ENCODE data around the gene RAB6A.

Gene RAB6A

GRCh38 chr11:73663604-73664495, 97.0 kb downstream of the RAB6A start:
- ChIA-PET CTCF (interaction anchor here (0.8 to 8.1 kb wide), 14 partner anchors 8 to 313 kb away, joined by 3 to 248 read pairs (median 29); partner anchors contain the start of gene PLEKHB1), POLR2A (no interaction called here)
- no peak for DNase-seq (ENCODE audit: low read depth, low spot score)
- no peak overlapping the region for H3K4me3 ChIP-seq (ENCODE audit: low read depth, low read length)
- TF ChIP-seq CTCF (IDR thresholded peaks at IDR 0.05; ENCODE audit: insufficient read depth, low read length, missing control alignments): no peak

GRCh38 chr11:73662445-73663157, 98.3 kb downstream of the RAB6A start:
- no peak overlapping the region for H3K4me3 ChIP-seq (ENCODE audit: low read depth, low read length)
- ChIA-PET CTCF (interaction anchor here (0.8 to 8.1 kb wide), 40 partner anchors 9 to 372 kb away, joined by 3 to 248 read pairs (median 12); partner anchors contain the start of genes ARHGEF17, PLEKHB1 and RELT), POLR2A (interaction anchor here (1.3 kb wide), 1 partner anchor 310 kb away, joined by 4 read pairs; no protein-coding TSS in a partner anchor)
- no peak for DNase-seq (ENCODE audit: low read depth, low spot score)
- TF ChIP-seq CTCF (IDR thresholded peaks at IDR 0.05; ENCODE audit: insufficient read depth, low read length, missing control alignments): no peak

- peak; percentile 98 for TF ChIP-seq CTCF (IDR thresholded peaks at IDR 0.05; ENCODE audit: insufficient read depth, low read length, missing control alignments)
- H3K4me3 ChIP-seq (ENCODE audit: low read depth, low read length): peak overlapping the region; percentile 54
- DNase-seq (ENCODE audit: low read depth, low spot score): peak; percentile 16
- POLR2A ChIA-PET: interaction anchor here (0.6 to 1.3 kb wide), 4 partner anchors 258 to 352 kb away, joined by 3 to 4 read pairs (median 3); partner anchors contain the start of gene RELT
- CTCF ChIA-PET: interaction anchor here (0.6 to 8.1 kb wide), 89 partner anchors 8 to 646 kb away, joined by 3 to 248 read pairs (median 5); partner anchors contain the start of genes ARHGEF17, PLEKHB1 and RELT
Measured at GRCh38 chr11:73661035-73661628, 99.7 kb downstream of the RAB6A start.

DNA sequence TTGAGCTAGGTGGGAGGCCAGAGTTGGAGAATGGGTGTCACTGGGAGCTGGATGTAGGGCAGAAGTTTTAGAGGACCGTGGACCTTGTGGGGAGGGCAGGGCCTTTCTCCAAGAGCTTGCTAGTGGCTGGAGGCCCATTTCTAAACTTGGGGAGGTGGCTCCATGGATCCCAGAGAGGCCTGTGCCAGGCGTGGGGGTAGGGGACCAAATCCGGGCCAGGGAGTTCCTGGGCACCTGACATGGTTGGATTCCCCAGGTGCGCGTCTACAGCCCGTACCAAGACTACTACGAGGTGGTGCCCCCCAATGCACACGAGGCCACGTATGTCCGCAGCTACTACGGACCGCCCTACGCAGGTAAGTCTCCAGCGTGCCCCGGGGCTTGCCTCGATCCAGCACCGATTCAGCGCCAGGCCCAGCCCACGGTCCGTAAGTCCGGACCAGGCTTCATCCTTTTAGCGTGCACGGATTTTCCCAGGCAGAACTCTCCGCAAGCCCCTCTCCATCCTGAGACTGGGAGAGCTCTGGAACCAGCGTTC, 100.3 kb downstream of the RAB6A start:
- TF ChIP-seq CTCF (IDR thresholded peaks at IDR 0.05; ENCODE audit: insufficient read depth, low read length, missing control alignments): no peak
- POLR2A ChIA-PET: interaction anchor here (0.6 to 1.3 kb wide), 4 partner anchors 258 to 352 kb away, joined by 3 to 4 read pairs (median 3); partner anchors contain the start of gene RELT
- DNase-seq (ENCODE audit: low read depth, low spot score): no peak
- peak overlapping the region; percentile 54 for H3K4me3 ChIP-seq (ENCODE audit: low read depth, low read length)
- CTCF ChIA-PET: interaction anchor here (0.6 to 8.1 kb wide), 80 partner anchors 8 to 476 kb away, joined by 3 to 248 read pairs (median 5); partner anchors contain the start of genes ARHGEF17, PLEKHB1 and RELT

DNA sequence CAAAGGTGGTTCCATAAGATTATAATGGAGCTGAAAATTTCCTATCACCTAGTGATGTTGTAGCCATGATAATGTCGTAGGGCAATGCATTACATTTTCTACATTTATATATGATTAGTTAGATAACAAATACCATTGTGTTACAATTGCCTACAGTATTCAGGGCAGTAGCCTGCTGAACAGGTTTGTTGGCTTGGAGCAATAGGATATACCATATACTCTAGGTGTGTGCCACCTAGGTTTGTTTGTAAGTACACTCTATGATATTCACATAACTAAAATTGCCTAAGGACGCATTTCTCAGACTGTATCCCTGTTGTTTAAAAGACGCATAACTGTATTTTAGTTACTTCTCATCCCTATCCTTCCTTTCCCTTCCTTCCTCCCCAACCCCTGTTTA, 100.9 kb downstream of the RAB6A start:
- ChIA-PET POLR2A (no interaction called here), CTCF (interaction anchor here (0.7 to 8.1 kb wide), 59 partner anchors 9 to 517 kb away, joined by 3 to 248 read pairs (median 6); partner anchors contain the start of genes ARHGEF17, FAM168A, PLEKHB1 and RELT)
- DNase-seq (ENCODE audit: low read depth, low spot score): no peak
- TF ChIP-seq CTCF (IDR thresholded peaks at IDR 0.05; ENCODE audit: insufficient read depth, low read length, missing control alignments): no peak
- no peak overlapping the region for H3K4me3 ChIP-seq (ENCODE audit: low read depth, low read length)
